HG03439 (cell line): Measurements from ENCODE around the gene EPHA7.

Source experiments
- ATAC-seq: cut with Tn5 transposase; IDR thresholded peaks from one replicate; pipeline ENCODE4 v1.9.1; 2021; ENCODE audit warnings: mild to moderate bottlenecking, moderate library complexity; ENCODE audit not compliant: unreplicated experiment

EPHA7 gene

DNA sequence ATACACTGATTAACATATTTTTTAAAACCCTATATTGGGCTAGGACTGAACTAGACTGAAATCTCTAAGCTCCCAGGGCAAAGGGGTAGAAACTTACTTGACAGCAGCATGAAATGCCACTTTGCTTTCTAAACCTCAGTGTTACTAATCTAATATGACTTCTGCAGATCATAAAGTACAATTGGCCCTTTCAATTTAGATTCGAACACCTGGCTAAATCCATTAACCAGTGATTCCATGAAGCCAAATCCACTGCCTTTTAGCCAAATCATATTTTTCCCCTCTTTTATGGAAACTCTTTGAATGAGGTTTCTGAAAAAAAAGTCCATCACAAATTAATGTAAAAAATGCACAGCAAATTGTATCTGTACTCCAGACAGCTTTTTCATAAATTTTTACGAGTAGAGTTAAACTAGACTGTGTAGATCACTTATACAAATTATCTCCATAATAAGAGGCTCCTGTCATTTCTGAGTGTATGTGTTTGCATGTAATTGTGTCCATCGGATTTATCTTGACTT, 25.7 kb downstream of the EPHA7 start:
- no peak for ATAC-seq

DNA sequence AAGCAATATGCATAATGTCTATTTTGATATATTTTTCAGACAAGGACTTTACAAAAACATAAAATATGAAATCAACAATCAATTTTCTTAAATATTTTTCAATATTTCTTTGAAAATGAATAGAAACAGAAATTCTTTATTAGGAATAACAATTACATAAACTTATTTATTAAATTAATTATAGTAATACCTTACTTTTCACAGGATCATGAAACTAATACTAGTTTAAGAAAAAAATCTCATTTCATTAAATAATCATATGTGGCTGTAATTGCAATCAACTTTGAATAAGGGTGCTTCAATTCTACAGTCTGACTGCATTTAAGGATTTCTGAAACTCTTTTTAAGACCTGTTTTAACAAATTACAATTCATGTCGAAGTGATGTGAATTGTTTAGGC, 26.6 kb downstream of the EPHA7 start:
- ATAC-seq: no peak

DNA sequence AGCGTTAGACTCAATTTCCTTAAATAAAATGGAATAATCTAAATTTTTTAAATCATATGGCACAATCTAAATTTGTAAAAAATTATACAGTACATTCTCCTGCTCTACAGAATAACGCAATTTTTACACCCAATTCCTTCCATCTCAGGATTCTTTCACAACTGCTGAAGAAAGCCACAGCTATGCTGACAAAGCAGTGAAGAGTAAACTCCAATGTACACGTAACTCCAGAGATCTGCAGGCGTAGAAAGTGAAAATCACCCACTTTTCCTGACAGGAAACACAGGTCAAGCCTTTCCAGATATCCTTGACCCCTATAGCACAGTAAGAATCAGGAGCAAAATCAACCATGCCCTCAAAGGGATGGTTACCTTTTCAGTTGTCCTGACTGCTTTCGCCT, 27.4 kb downstream of the EPHA7 start:
- no peak for ATAC-seq

DNA sequence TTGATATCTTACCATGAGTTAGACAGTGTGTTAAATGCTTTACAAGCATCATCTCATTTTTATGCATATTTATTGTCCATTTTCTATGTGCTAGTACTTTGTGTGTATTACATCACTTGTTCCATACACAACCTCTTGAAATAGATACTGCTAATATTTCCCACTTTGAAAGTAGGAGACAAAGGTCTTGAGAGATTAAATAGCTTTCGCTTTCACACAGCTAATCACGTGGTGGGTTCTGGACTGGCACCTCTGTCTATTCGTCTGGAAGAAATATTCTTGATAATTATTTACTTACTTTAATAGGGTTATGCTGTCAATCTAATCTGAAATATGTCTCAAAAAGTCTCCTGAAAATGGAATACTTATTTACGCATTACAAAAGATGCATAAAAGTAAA, 30.2 kb downstream of the EPHA7 start:
- ATAC-seq: no peak

GRCh38 chr6:93388070-93388469, 31.3 kb downstream of the EPHA7 start:
- ATAC-seq: no peak

DNA sequence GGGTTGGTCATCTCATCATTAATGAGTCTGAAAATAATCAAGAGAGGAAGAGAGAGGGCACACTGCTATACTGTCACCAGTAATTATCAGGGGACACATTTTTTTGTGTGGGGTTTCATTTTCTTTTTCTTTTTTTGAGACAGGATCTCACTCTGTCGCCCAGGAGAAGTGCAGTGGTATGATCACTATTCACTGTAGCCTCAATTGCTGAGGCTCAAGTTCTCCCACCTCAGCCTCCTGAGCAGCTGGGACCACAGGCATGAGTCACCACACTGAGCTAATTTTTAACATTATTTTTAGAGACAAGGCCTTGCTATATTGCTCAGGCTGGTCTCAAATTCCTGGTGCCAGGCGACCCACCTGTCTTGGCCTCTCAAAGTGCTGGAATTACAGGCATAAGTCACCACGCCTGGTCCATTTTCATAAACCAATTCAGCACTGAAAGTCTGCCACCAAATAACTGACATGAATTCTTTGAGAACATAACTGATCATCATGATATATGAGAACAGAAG, 43.3 kb downstream of the EPHA7 start:
- ATAC-seq: no peak

DNA sequence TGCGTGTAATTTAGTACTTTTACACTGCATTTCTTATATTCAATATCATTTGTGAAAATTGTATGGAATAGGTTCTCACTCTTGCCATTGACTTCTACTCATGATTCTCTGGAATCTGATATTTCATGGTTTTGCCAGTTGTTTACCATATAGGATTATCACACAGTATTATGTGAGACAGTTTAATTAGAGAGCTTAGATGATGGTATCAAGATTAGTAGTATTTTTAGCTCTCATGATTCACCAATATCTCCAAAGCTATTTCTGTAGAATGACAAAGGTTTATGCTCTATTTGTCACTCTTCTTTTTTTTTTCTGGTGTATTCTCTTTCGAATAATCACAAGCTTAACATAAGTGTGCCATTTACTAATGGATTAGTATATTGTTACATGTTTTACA, 45.9 kb downstream of the EPHA7 start:
- no peak for ATAC-seq

DNA sequence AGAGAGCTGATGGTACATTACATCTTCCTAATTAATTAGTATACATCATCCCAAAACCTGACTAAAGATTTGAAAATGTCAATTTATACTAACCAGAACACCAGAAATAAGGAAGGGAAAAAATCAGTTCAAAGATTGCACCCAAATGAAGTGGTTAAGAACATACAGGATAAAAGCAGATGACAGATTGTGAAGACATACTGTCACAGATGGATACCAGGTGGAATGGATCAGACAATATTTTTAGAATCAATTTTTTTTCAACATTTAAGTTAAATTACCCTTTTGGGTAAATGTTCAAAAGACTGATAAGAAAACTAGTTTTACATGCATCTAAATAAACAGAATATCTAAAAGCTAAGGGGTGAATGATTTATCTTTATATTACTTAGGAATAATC, 47.6 kb downstream of the EPHA7 start:
- no peak for ATAC-seq

DNA sequence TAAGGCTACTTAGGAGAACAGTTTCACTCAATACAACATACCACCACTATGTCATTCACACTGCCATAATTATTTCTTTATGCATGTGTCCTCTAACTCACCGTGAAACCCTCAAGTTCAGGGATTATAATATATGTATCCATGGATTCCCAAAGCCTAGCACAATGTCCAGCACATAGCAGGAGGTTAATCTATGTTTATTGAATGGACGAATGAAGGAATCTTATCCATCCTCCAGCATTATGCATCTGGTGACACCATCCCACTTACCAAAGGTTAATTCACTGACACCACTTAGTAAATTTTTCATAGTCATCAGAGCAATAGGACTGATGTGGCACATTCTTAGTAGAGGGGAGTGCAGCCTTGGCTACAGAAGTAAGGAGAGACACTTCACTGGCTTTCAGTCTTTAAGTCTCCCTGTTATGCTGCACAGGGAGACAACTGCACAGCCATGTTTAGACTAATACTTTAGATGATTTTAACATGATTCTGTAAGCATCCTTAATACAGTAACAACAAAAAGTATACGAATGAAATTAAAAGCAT, 49.7 kb downstream of the EPHA7 start:
- ATAC-seq: no peak

- no peak for ATAC-seq
Observed at GRCh38 chr6:93366506-93366905, 52.9 kb downstream of the EPHA7 start.

- ATAC-seq: no peak
Observed at GRCh38 chr6:93365445-93365844, 53.9 kb downstream of the EPHA7 start.

DNA sequence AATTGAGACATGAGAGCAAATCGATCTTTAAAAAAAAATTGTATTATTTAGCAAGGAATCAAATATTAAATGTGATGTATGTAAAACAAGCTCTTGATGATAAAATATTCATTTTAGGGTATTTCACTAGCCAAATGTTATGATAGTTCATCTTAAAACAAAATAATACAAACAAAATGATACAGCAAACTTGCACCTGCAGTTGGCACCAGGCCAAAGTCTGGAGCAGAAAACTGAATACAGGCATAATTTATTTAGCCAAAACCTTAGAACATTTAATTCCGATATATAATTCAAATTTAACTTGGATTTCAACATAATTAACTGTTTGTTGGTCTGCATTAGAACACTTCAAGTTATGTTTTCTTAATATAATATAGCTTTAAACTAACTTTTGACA, 60.9 kb downstream of the EPHA7 start:
- ATAC-seq: no peak

DNA sequence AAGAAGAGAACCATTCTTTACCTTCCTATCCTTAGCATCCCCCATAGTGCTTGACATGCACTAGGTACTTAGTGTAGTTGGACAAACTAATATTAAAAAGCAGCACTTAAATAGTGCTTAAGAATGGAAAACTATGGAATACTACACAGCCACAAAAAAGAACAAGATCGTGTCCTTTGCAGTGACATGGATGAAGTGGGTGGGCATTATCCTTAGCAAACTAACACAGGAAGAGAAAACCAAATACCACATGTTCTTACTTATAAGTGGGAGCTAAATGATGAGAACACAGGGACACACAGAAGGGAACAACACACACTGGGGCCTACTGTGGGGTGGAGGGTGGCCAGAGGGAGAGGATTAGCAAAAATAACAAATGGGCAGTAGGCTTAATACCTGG, 66.8 kb downstream of the EPHA7 start:
- no peak for ATAC-seq

- no peak for ATAC-seq
Observed at GRCh38 chr6:93351222-93351621, 68.1 kb downstream of the EPHA7 start.

DNA sequence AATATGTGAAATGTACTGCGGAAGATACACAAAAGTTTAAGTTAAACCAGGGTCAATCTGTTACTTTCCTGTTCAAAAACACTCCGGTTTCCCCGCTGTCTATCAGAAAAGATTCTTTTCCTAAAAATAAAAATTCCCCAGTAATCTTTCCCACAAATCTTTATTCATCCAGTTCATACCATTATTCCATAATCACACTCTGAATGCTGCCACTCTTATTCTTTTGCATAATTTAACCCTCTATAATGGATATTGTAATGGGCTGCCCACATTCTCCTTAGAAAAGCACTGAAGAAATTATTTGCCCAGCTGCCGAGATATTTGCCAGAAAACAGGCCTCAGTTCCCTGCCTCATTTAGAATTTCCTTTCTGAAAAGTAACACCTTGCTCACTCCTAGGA, 68.6 kb downstream of the EPHA7 start:
- no peak for ATAC-seq

- no peak for ATAC-seq
Observed at GRCh38 chr6:93344333-93344835, 75.0 kb downstream of the EPHA7 start.

- ATAC-seq: no peak
Observed at GRCh38 chr6:93343476-93343875, 75.9 kb downstream of the EPHA7 start.

DNA sequence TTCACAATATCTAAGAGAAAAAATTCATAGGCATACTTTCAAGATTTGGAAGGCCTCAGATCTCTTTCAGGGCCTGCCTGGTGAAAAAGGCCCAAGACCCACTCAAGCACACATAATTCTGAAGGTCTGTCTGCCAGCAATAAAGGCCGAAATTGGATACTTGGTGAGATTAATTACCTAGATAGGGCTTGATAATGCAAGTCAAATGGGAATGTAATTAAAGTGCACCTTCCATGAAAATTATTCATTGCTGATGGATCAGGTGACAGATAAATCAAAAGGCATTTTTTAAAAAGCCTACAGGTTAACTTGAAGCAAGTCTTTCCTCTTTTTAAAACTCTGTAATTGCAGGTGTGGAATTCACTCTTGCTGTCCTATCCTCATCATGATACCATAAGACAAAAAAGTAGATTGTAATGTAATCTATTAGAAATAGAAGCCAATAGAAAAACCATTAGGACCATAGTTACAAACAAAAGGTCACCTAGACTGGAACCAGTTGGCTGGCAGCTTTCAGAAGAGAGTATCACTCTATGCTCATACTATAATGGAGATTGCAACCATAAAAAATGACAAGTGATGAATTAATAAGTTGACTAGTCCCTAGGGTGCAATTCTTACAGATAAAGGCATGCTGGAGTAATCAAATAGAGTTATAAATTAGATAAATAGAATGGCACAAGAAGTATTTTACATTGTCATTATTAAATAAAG, 77.3 kb downstream of the EPHA7 start:
- ATAC-seq: no peak

- ATAC-seq: no peak
Observed at GRCh38 chr6:93337772-93338394, 81.5 kb downstream of the EPHA7 start.

GRCh38 chr6:93337014-93337413, 82.3 kb downstream of the EPHA7 start:
- no peak for ATAC-seq

GRCh38 chr6:93329301-93330000, 89.9 kb downstream of the EPHA7 start:
- no peak for ATAC-seq
